ENCODE results near the gene KCTD7.

GRCh38 chr7:66642186-66642585 is 13.5 kb downstream of the KCTD7 start:
- TF ChIP-seq POLR2A (IDR thresholded peaks at IDR 0.05) (no peak), CTCF (IDR thresholded peaks at IDR 0.05) (no peak)

Data from body of pancreas (tissue), 4 donors.